Hypothalamus (tissue), 51 donors: ENCODE results near the gene PRKCH.

Experiments
- DNase-seq, 51 donors: peaks; one replicate each; lab custom pipeline; 2025; lab: John Stamatoyannopoulos, UW

PRKCH gene

DNA sequence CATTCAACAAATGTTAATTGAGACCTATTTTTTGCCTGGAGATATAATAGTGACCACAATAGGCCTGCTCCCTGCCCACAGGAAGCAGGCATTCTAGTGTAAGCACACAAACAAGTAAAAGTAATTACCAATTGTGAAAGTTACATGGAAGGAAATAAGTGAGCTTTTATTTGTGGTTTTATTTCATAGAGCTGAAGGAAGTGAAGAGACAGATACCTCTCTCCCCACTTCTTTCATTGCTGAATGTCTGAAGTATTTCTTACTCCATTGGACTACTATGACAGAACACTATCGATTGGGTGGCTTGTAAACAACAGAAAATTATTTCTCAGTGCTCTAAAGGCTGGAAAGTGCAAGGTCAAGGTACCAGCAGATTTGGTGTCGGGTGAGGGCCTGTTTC is 183.5 kb downstream of the PRKCH start:
- no peak for DNase-seq

DNA sequence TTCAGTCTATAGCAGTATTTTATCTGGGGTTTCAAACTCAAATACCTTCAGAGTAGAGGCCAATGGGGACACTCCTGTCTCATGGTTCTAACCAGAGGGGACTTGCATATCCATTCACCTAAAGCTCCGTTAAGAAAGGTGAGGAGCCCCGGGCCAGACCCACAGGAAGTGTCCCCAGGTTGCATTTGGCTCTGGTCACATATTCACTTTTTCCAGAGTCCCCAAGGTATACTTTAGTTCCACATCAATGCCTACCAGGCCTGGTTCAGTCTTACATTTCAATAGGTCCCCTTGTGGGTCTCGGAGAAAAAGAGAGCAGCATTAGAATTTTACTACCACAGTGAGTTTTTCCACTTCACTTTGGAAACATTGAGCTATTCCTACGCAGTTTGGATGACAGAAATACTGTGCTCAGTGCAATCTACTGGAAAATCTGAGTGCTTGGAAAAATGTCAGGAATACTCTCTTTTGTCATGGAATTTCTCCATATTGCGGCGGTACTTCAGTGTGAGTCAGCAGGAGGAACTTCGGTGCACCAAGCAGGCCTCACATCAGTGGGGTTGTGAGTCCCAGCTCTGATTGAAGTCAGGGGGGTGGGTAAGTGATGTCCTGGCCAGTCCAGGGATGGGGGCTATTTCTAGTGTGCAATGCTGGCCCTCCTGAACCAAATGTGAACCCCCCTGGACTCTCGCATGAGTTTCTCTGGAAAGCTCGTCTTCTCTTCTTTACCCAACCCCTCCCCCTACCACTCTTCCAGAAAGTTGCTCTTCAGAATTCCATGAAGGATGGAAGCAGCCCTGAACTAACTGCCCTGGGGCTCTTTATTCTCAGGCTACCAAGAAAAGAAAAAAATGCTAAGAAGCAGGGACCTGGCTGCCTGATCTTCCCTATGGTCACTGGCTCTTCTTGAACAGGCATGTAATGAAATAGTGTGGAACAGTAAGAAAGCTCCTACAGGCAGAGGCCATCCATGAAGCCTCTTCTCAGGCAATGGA is 184.7 kb downstream of the PRKCH start:
- no peak for DNase-seq

DNA sequence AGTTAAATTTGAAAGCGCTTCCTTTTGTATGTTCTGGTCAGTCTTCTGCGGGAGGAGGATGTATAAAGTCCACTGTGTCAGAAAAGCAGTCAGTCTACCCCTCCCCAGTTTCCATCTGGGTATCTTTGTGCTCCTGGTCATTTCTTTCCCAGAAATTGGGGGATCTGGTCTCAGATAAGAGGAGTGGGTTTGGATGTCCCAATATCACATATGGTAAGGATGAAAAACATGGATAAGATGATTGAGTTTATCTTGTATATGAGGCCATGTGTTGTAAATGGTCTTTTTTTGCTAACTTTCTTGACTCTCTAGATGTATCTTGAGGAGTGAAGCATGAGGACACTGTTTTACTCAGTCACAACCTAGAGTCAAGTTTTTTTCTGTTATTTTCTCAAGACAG is 187.1 kb downstream of the PRKCH start:
- no peak for DNase-seq

DNA sequence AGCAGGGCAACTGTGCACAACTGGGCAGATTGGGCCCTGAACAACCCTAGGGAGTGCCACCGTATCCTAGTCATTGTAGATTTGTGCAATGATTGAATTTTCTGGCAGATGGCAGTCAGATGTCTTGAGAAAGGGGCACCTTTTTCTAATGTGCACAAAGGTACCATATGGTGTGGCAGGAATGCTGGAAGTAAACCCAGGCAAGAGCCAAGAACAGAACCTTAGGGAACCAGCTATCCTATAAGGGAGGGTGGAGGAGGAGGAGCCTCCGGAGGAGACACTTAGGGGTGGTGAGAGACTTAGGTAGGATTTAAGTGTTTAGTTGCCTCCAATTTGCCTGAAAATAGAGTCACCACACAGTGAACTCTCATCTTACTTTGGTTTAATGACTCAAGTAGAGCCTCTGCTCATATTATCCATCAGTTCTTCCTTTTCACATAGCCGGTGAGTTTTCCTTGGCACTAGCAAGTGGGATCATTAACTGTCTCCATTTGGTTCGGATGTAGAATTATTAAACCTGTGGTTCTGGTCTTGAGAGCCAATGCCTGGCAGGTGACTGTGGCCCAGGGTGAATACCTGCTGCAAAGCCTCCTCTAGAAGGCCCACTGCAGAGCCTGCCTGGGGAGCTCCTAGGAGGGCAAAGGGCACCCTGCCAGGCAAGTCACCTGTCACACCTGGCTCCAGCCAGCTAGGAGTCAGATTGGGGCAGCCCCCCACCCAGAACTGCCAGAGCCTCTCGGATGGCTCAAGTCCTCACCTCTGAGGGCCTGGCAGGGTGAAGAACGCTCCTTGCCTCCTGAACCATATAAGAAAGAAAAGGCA is 189.6 kb downstream of the PRKCH start:
- DNase-seq, result no peak

DNA sequence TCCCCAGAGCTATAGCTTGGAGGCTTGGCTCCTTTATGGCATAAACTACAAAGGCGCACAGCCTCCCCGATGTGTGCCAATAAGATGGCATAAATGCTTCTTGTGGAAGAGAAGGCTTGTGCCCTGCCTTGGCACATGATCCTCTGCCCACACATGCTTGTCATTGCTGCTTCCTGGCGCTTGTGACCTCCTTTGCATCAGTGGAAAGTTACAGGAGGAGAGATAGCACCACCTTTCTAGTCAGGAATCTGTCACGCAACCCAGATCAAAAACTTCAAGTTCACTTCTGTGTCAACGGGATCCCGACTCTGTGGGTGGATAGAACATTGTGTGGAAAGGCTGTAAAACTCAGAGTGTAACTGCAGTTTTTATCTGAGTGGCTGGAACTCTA is 190.2 kb downstream of the PRKCH start:
- no peak for DNase-seq

DNA sequence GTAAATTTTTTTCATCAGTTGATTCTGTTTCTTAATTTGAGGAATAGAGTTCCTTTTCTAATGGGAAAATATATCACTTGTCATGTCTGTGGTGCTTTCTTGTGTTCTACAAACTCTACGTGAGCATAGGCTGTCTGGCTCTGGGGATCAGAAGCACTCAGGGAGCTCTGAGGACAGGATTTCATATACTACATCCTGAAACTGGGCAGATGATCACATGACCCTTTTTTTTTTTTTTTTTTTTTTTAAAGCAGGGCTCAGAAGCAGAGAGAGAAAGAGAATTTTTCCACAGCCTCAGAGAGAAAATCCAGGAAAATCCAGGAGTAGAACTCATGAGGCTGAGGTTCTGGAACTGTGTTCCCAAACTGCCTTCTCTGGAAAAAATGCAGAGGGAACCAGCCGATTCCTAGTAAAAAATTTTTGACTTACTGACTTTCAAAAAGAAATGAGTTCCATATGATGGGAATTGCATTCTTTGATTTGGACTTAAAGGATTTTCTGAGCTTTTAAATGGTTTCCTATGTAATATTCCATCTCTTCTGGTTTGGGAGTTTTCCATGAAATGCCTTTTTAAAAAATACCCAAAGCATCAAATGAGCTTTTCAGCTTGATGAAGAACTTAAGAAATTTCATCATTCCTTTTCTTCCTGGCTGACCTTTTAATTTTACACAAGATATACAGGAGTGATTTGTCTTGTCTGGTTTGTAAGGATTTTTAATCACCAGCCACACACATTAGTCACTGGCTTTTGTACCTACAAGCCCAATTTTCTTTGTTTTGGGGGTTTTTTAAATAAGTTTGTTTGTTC is 190.9 kb downstream of the PRKCH start:
- DNase-seq, result no peak

DNA sequence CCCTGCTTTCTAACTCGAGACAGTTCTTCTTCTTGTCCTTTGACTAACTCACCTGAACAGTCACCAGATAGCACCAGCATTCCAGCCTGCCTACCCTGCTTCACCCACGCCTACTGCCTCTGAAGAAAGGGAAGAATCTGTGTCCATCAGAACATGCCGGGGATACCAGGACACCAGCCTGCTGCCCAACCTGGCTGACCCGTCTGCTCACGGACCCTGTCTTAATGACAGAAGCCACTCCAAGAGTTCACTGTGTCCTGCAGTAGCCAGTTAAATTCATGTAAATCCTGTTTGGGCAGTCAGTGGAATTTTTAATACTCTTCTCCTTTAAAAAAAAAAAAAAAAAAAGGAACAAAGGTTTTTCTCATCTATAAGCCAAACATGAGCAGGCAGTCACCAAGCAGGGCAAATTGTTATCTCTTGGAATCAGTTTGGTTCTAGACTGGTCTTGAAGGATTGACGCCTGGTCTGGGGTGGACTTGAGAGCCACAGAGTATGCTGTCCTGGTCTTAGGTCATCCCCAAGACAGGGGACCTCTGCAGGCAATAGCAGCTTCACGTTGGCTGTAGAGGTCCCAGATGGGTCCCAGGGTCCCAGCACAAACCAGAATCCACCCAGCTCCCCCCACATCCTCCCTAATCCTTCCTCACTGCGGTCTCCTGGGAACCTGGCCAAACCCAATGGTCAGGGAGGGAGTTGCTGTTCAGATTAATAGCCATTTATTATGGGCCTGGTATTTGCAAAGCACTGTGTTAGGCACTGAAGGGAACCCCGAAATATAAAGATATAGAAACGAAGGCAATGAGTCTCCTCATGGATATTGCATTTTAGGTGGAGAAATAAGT is 192.8 kb downstream of the PRKCH start:
- DNase-seq, result no peak

DNA sequence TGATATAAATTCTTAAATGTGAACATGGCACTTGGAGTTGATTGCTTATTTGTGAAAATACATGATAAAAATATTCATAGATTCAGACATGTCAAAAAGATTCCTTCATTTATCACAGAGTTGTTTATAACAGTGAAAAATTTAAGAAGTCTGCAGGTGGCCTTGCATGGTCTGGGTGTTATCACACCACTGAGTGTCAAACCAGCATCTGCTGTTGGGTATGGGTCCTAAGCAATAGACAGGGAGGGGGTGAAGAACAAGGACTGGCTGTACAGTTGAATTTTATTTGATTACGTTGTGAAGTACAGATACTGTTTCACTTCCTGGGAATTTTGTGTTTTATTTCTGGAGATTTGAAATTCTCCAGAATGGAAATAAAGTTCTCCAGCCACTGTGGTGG is 193.5 kb downstream of the PRKCH start:
- no peak for DNase-seq

DNA sequence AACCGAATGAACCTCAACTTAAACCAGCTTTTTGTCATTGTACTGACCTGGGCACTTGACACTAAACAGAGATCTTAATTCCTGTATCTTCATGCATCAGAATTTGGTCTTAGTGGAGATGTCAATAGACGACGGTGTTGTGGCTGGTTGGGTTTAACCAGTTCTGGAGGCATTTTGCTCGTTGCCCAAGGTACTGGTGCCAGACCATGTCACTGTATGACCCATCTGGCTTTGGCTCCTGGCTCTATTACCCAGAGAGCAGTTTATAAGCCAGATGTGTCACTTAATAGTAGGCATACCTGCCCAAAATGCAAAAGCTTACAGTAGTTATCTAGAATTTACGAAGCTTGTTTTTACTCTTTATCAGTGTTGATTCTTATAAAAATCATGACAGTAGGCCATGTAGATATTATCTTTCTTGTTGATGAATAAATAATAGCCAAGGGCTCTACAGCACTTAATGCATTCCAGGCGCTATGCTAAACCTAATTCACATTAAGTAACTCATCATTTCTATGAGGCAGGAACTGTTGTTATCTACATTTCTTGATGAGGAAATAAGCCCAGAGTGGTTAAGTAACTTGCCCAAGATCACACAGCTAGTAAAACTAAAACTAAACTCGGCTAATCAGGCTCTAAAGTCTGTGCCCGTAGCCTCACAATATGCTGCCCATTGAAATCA is 194.2 kb downstream of the PRKCH start:
- no peak for DNase-seq

DNA sequence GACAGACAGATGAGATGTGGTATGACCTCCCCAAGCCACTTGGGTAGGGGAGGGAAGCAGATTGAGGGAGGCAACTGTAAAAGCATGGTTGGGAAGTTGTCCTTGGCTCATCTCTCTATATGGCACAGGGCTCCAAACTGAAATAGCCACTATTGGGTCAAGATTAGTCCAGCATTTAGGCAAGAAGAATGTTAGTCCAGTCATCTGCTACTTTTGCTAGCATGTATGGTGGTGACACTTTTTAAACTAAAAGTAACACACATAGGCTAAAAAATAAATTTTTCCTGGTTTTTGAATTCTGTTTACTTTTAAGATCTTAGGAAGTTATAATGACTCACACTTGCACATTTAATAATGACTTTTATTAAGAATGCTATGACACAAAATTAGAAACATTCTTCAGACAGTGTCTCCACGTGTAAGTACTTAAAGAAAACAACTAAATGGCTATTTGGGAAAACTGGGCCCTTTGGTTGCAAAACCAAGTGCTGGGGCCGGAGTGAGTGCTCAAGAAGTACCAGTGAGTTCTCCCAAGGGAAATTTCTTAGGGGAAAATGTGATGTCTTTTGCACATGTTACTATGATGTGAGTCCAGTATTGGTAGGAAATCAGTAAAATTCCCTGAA is 194.9 kb downstream of the PRKCH start:
- DNase-seq, result no peak

DNA sequence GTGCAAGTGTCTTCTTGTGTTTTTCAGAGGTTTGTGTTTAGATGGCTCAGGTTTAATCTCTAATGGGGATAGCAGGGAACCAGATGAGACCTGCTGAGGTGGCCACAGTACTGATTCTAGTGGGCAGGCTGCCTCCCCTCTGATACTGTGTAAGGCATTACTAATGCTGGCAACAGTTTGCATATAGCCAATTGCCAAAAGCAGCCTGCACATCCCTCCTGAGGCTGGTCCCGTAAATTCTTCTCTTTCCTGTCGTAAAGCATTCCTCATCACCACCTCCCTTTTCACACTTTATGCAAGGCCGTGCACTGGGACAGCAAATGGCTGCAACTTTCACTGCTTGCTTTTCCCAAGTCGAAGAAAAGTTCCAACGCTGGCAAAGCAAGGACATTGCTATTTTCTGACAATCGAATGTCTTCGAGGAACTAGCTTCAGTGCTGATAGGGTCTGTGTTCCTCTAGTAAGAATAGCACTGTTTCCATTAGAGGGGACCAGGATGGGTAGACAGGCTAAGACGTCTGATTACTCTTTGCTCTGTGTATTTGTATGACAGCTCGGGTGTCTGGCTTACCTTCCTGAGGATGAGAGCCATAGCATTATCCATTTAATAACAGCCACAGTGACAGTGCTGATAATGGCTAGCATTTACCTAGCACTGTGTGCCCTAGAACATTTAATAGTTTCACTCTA is 195.7 kb downstream of the PRKCH start:
- no peak for DNase-seq

DNA sequence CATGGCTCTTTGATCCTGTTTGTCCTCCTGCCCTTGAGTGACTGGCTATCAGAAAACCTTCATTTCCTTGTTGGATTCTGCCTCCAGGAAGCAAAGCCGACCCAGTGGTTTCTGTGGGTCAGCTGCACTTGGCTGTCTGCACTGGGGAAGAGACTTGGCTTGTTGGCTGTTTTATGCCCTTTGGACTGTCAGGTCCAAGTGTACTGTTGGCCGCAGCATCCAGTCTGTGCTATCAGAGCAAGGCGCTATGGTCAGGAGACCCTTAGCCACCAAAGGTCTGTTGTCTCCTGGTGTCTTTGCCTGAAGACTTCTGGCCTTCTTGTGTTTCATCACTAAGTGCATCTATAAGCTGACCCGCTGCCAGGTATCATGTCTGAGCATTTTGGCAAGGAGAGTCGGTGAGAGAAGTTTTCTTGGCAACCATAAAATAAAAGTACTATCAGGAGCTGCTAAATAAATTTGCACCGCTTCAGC is 196.6 kb downstream of the PRKCH start:
- DNase-seq, result no peak

DNA sequence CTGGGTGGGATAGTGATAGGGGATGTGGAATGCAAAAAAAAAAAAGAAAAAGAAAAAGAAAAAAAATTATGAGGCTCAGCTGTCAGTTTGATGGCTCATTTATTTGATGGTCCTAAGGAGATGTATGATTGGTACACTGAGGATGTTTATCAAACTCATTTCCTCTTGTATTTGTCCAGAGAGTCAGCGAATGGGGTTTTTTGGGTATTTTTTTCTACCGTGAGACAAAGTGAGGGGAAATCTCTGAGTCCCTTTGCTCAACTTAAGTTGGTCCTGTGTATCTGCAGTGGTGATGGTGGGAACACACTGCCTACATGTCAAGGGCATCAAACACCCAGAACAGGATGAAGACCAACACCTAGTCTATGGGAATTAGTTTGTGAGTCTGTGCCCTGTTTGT is 197.0 kb downstream of the PRKCH start:
- no peak for DNase-seq

DNA sequence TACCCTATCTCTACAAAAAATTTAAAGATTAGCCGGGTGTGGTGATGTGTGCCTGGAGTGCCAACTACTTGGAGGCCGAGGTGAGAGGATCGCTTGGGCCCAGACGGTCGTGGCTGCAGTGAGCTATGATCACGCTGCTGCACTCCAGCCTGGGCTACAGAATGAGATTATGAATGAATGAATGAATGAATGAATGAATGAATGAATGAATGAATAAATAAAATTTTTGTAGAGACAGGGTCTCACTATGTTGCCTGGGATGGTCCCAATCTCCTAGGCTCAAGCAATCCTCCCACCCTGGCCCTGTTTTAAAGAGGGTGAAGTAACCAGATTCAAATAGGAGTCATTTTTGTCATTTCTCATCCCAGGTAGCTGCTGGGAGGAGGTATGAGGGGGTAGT is 197.7 kb downstream of the PRKCH start:
- no peak for DNase-seq

DNA sequence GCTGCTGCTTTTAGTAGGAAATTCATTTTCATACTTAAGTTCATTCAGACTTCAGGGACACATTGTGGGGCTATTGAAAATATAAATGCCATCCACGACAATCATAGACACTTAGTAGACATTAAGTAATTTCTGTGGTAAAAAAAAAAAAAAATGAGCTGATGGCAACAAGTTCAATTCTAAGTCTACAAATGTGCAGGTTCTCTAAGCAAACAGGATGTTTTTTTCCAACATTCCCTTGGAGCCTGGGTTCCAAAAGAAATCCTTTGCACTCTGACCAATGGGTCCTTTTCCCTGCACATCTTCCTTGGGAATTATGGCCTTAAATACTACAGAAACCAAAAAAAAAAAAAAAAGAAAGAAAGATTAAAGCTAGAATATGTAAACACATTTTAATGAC is 198.4 kb downstream of the PRKCH start:
- no peak for DNase-seq

DNA sequence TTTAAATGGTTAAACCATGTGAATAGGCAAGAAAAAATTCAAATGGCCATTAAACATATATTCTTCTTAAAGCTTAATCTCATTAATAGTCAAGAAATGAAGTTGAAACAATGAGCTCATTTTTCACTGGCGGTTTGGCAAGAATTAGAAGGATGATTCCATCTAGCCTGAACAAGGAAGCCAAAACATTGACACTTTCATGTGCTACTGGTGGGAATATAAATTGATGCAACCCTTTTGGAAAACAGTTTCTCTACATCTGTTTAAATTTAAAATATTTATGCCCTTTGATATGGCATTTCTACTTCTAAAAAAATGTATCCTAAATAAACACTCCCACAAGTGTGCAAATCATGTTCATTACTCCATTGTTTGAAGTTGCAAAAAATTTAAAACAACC is 199.2 kb downstream of the PRKCH start:
- DNase-seq, result no peak

DNA sequence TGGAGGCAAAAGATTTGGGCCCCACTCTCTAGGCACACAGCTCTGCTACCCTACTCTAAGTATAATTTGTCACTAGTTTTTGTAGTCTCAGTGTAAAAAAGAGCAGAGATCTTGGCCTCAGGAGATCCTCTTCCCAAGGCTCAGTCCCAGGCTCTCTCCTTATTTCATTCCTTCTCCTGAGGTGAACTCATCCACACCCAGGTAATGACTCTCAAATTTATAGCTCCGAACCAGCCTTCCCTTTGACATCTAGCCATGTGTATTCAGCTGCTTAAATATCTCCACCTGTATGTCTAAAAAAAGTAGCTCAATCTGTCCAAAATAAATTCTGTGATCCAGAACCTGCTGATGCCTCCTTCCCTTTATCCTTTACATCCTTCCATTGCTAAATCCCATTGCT is 200.4 kb downstream of the PRKCH start:
- no peak for DNase-seq

DNA sequence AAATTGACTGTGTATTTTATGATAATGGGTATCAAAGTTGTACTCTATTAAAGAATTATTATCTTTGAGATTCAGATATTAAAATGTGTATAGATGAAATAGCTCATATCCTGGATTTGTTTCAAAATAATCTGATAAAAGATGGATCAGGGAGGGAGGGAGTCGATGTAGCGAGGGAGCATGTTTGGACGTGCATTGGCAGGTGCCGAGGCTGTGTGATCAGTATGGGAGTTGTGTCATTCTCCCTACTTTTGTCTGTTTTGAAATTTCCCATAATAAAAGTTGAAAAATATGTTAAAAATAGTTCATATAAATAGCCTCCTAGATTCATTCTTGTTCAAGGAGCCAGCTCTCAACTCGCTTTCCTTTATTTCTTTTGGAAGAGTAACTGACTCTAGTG is 202.4 kb downstream of the PRKCH start:
- DNase-seq, result no peak
